ENCODE data around the gene METTL25B. TPM values are rescaled to one million over a fixed set of nuclear protein-coding genes. Genes with fewer than 3 reads are reported as not detected.

Gene METTL25B
- total RNA-seq, 1 experiment from 2014 or later = 46.0 TPM

- no peak for TF ChIP-seq CTCF (IDR thresholded peaks at IDR 0.05; ENCODE audit: unreplicated experiment)
- Mint-ChIP-seq H3K4me1 (ENCODE audit: insufficient read depth, unreplicated experiment) (peaks cover 52% of the 10 kb centered on the region), H3K36me3 (ENCODE audit: insufficient read depth, unreplicated experiment) (peaks cover 67% of the 10 kb centered on the region), H3K27me3 (ENCODE audit: insufficient read depth, unreplicated experiment) (no peaks in the 10 kb centered on the region), H3K4me3 (ENCODE audit: unreplicated experiment) (no peak overlapping the region), H3K9me3 (ENCODE audit: unreplicated experiment) (no peaks in the 10 kb centered on the region), H3K27ac (ENCODE audit: low read depth, unreplicated experiment) (peak overlapping the region; percentile 98)
- ChIA-PET POLR2A (interaction anchor here (0.6 to 10.4 kb wide), 4 partner anchors 8 to 35 kb away, joined by 3 to 375 read pairs (median 212); partner anchors contain the start of genes HDGF, ISG20L2, METTL25B and PRCC), CTCF (interaction anchor here (0.6 to 10.3 kb wide), 3 partner anchors 11 to 83 kb away, joined by 3 to 136 read pairs (median 3); partner anchors contain the start of genes ISG20L2 and METTL25B)
- intact Hi-C loops (cut with micrococcal nuclease) = loop anchor here (10.0 kb wide), 1 partner anchor 239 kb away; the partner anchor contains the start of gene MEF2D
- no TSS peak for BruUV-seq (replicated peaks)
- DNase-seq (ENCODE audit: unreplicated experiment) = no peak
These were observed 15.4 kb downstream of the METTL25B start for GRCh38 chr1:156743367-156744302.

- no peaks in the 10 kb centered on the region for H3K27me3 Mint-ChIP-seq (ENCODE audit: insufficient read depth, unreplicated experiment)
- peaks cover 57% of the 10 kb centered on the region for H3K4me1 Mint-ChIP-seq (ENCODE audit: insufficient read depth, unreplicated experiment)
- DNase-seq (ENCODE audit: unreplicated experiment) = no peak
- intact Hi-C loops (cut with micrococcal nuclease) = loop anchor here (10.0 kb wide), 1 partner anchor 240 kb away; the partner anchor contains the start of gene MEF2D
- BruUV-seq (replicated peaks) = no TSS peak
- ChIA-PET CTCF (interaction anchor here (0.6 to 10.3 kb wide), 4 partner anchors 10 to 55 kb away, joined by 3 to 136 read pairs (median 8); partner anchors contain the start of genes ISG20L2 and METTL25B), POLR2A (interaction anchor here (4.2 to 10.4 kb wide), 2 partner anchors 16 to 24 kb away, joined by 78 to 375 read pairs; partner anchors contain the start of genes ISG20L2, METTL25B and PRCC)
- no peaks in the 10 kb centered on the region for H3K9me3 Mint-ChIP-seq (ENCODE audit: unreplicated experiment)
- H3K27ac Mint-ChIP-seq (ENCODE audit: low read depth, unreplicated experiment) = peak overlapping the region; percentile 99
- no peak for TF ChIP-seq CTCF (IDR thresholded peaks at IDR 0.05; ENCODE audit: unreplicated experiment)
- no peak overlapping the region for H3K4me3 Mint-ChIP-seq (ENCODE audit: unreplicated experiment)
- H3K36me3 Mint-ChIP-seq (ENCODE audit: insufficient read depth, unreplicated experiment) = peaks cover 65% of the 10 kb centered on the region
These were observed 16.1 kb downstream of the METTL25B start for GRCh38 chr1:156744344-156744743.

- Mint-ChIP-seq H3K4me3 (ENCODE audit: unreplicated experiment) (peak overlapping the region; percentile 79), H3K4me1 (ENCODE audit: insufficient read depth, unreplicated experiment) (peaks cover 63% of the 10 kb centered on the region), H3K27me3 (ENCODE audit: insufficient read depth, unreplicated experiment) (no peaks in the 10 kb centered on the region), H3K27ac (ENCODE audit: low read depth, unreplicated experiment) (peak overlapping the region; percentile 99), H3K36me3 (ENCODE audit: insufficient read depth, unreplicated experiment) (peaks cover 68% of the 10 kb centered on the region), H3K9me3 (ENCODE audit: unreplicated experiment) (no peaks in the 10 kb centered on the region)
- ChIA-PET CTCF (interaction anchor here (0.6 to 10.3 kb wide), 3 partner anchors 17 to 55 kb away, joined by 4 to 136 read pairs (median 13); partner anchors contain the start of genes ISG20L2 and METTL25B), POLR2A (interaction anchor here (4.2 to 10.4 kb wide), 2 partner anchors 17 to 24 kb away, joined by 78 to 375 read pairs; partner anchors contain the start of genes ISG20L2, METTL25B and PRCC)
- no peak for TF ChIP-seq CTCF (IDR thresholded peaks at IDR 0.05; ENCODE audit: unreplicated experiment)
- BruUV-seq (replicated peaks) = no TSS peak
- intact Hi-C loops (cut with micrococcal nuclease) = loop anchor here (10.0 kb wide), 1 partner anchor 240 kb away; the partner anchor contains the start of gene MEF2D
- DNase-seq (ENCODE audit: unreplicated experiment) = no peak
These were observed 16.6 kb downstream of the METTL25B start for GRCh38 chr1:156744786-156745419.
